H1 (cell line): ENCODE results near the gene XKR7.

Source experiments
- ATF3 ChIP-seq: IDR thresholded peaks from 2 replicates; pipeline ENCODE4 v1.6.1; 2011; ENCODE audit warnings: low read depth, mild to moderate bottlenecking, low read length; ENCODE audit not compliant: insufficient read depth
- BACH1 ChIP-seq: IDR thresholded peaks from 2 replicates; pipeline ENCODE4 v1.6.1; 2012; ENCODE audit warnings: low read length, improper control_type of control experiment
- CHD2 ChIP-seq: IDR thresholded peaks from 2 replicates; pipeline ENCODE4 v1.6.1; 2012; ENCODE audit warnings: low read length, improper control_type of control experiment
- EZH2 ChIP-seq: fragments of 200-600 bp; sonication (generic); IDR thresholded peaks from 2 replicates; pipeline ENCODE4 v1.7.1; 2012; ENCODE audit warnings: low read depth, mild to moderate bottlenecking, moderate library complexity, low read length, inconsistent platforms; ENCODE audit not compliant: severe bottlenecking
- RNF2 ChIP-seq: fragments of 200-900, 300-1000 bp; sonication (generic); IDR thresholded peaks from 2 replicates; pipeline ENCODE4 v1.7.1; 2016; ENCODE audit warnings: borderline replicate concordance, low read depth, mild to moderate bottlenecking, antibody characterized with exemption, low read length; ENCODE audit not compliant: poor library complexity, severe bottlenecking; ENCODE audit errors: missing control alignments
- SIX5 ChIP-seq: IDR thresholded peaks from 2 replicates; pipeline ENCODE4 v1.6.1; 2011; ENCODE audit warnings: mild to moderate bottlenecking, low read depth, low read length
- SUZ12 ChIP-seq: fragments of 200-600 bp; sonication (generic); IDR thresholded peaks from 2 replicates; pipeline ENCODE4 v1.6.1; 2012; ENCODE audit warnings: mild to moderate bottlenecking, inconsistent platforms, low read length, moderate library complexity, mixed read lengths
- TF ChIP-seq, protein P1 (sequence below), 3 experiments: IDR thresholded peaks; 1 replicate in 2 of 3; 2 replicates in 1 of 3; pipeline versions ENCODE4 v1.5.1 to v1.6.1; 2011; ENCODE audit warnings: low read length in 3 of 3, mild to moderate bottlenecking in 3 of 3, inconsistent platforms in 2 of 3, low read depth in 1 of 3, moderate library complexity in 1 of 3; ENCODE audit not compliant: insufficient read depth in 1 of 3; ENCODE audit errors: control extremely low read depth in 1 of 3

- TF ChIP-seq, protein P1, sequence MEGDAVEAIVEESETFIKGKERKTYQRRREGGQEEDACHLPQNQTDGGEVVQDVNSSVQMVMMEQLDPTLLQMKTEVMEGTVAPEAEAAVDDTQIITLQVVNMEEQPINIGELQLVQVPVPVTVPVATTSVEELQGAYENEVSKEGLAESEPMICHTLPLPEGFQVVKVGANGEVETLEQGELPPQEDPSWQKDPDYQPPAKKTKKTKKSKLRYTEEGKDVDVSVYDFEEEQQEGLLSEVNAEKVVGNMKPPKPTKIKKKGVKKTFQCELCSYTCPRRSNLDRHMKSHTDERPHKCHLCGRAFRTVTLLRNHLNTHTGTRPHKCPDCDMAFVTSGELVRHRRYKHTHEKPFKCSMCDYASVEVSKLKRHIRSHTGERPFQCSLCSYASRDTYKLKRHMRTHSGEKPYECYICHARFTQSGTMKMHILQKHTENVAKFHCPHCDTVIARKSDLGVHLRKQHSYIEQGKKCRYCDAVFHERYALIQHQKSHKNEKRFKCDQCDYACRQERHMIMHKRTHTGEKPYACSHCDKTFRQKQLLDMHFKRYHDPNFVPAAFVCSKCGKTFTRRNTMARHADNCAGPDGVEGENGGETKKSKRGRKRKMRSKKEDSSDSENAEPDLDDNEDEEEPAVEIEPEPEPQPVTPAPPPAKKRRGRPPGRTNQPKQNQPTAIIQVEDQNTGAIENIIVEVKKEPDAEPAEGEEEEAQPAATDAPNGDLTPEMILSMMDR (IDR thresholded peaks at IDR 0.05; ENCODE audit: control extremely low read depth in 1 of 3, insufficient read depth in 1 of 3, low read depth in 1 of 3, low read length in 3 of 3) = no peak
- no peak for TF ChIP-seq SUZ12
- no peak for TF ChIP-seq EZH2
- TF ChIP-seq SIX5 = no peak
- TF ChIP-seq ATF3 = no peak
- no peak for TF ChIP-seq RNF2
- TF ChIP-seq BACH1 = no peak
- no peak for TF ChIP-seq CHD2
Observed at GRCh38 chr20:31972471-31973021, 4.6 kb downstream of the XKR7 start.
